ENCODE data around the gene TGFBR3. TPM values are rescaled to one million over a fixed set of nuclear protein-coding genes. Genes with fewer than 3 reads are reported as not detected.

TGFBR3 gene
- total and polyA plus RNA-seq, 9 donors = 92.4 to 442 (median 165) TPM

DNA sequence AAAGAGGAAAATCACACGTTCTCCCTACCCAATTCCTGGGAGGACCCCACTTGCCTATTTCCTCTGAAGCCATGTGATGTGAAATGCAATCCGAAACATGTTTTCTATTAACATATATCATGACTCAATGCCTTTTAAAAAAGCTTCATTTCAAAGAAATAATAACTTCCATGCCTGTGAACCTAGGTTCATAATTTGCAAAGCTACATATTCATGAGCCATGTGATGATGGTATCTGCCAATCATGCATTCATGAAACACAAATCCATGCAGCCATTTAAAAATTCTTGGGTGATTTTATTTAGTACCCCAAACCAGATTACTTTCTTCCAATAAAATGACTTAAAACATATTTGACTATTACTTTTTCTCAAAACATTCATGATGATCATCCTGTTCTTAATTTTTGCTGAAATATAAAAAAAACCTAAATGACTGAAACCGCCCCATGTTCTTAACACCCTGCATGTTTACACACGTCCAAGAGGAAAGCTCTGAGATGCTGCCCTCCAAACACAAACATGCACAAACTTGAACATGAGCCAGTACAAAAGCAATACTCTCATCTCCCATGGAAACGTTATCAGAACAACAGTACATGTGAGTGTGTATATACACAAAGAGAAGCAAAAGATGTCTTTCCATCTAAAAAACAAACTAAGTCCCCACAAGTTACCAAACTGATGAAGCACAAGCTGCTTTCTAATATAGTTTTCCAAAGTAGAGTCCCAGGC lies 140.1 kb downstream of the TGFBR3 start:
- Histone ChIP-seq H3K27me3 (no peaks in the 10 kb centered on the region), H3K4me1 (ENCODE audit: insufficient read depth) (peaks cover 42% of the 10 kb centered on the region), H3K9me3 (no peaks in the 10 kb centered on the region), H3K4me3 (no peak overlapping the region), H3K36me3 (no peaks in the 10 kb centered on the region), H3K27ac (peak overlapping the region in 1 of 2 donors; percentile 32)
- no peak for TF ChIP-seq POLR2A (IDR thresholded peaks at IDR 0.05)
- no peak for TF ChIP-seq EP300 (IDR thresholded peaks at IDR 0.05)
- TF ChIP-seq, protein P1, sequence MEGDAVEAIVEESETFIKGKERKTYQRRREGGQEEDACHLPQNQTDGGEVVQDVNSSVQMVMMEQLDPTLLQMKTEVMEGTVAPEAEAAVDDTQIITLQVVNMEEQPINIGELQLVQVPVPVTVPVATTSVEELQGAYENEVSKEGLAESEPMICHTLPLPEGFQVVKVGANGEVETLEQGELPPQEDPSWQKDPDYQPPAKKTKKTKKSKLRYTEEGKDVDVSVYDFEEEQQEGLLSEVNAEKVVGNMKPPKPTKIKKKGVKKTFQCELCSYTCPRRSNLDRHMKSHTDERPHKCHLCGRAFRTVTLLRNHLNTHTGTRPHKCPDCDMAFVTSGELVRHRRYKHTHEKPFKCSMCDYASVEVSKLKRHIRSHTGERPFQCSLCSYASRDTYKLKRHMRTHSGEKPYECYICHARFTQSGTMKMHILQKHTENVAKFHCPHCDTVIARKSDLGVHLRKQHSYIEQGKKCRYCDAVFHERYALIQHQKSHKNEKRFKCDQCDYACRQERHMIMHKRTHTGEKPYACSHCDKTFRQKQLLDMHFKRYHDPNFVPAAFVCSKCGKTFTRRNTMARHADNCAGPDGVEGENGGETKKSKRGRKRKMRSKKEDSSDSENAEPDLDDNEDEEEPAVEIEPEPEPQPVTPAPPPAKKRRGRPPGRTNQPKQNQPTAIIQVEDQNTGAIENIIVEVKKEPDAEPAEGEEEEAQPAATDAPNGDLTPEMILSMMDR (IDR thresholded peaks at IDR 0.05) = no peak
- intact Hi-C loops (cut with DNase I) = no loop called here
- WGBS, 3 donors = 41 to 52% (median 50%) methylated on average over 5 of the region's 5 CpGs
- peak in 1 of 5 donors; percentile 22 for DNase-seq

DNA sequence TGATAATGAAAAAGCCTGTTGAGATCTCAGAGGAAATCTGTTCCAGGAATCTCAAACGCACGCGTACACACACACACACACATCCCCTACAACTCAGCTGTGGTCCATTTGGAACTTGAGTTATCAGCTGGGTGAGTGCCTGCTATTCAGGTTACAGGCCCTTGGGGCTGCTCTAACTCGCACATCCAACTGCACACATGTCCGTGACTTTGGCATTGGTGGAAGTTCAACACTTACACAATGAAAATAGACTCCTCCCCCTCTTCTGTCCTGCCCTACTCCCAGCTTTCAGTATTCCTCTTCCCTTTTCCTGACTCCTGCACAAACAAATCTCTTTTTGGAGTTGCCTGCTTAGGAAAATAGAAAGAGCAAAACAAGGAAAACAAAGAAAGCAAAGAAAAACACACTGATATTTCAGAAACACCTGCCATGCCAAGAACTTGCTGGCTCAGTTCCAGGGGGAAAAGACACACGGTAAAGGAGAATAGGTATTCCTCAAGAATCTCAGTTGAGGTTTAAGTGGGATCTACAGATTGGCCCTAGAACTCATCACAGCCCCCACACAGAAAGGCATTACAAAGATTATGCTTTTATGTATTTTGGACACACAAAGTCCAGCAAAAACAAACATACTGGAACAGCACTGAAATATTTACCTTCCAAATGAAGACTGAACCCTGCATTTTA lies 140.9 kb downstream of the TGFBR3 start:
- H3K4me3 ChIP-seq = no peak overlapping the region
- H3K4me1 ChIP-seq (ENCODE audit: insufficient read depth) = peaks cover 36% of the 10 kb centered on the region
- 38 to 43% (median 43%) methylated on average over 6 of the region's 6 CpGs for WGBS, 3 donors
- H3K36me3 ChIP-seq = no peaks in the 10 kb centered on the region
- intact Hi-C loops (cut with DNase I) = no loop called here
- peak overlapping the region in 1 of 2 donors; percentile 32 for H3K27ac ChIP-seq
- H3K9me3 ChIP-seq = no peaks in the 10 kb centered on the region
- no peak for TF ChIP-seq EP300 (IDR thresholded peaks at IDR 0.05)
- TF ChIP-seq, protein P1 (IDR thresholded peaks at IDR 0.05) = peak in 1 of 3 donors; percentile 13
- H3K27me3 ChIP-seq = no peaks in the 10 kb centered on the region
- DNase-seq = peak in 3 of 5 donors; percentile 53 to 67 (median 53)

DNA sequence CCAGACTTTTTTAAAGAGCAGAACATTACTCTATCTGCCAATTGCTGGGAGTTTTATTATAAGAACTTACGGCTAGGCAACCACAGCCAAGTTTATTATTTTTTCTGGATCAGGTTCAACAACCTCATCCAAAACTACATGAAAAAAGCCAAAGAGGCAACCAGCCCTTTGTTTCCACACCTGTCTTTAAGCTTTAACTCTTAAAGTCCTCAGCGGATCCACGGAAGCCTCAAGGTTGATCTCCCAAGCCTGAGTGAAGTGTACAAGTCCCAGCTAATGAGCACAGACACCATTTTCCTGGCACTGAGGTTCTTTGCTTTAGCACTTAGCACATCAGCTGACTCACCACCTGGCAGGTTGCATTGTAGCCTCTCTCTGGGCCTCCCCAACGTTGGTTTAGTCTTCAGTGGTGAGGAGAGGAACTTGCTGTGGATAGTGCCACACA lies 143.1 kb downstream of the TGFBR3 start:
- 5 to 7% (median 5%) methylated on average over 4 of the region's 4 CpGs for WGBS, 3 donors
- peaks cover 27% of the 10 kb centered on the region for H3K4me1 ChIP-seq (ENCODE audit: insufficient read depth)
- peak in 4 of 5 donors; percentile 48 to 77 (median 58) for DNase-seq
- no peak overlapping the region for H3K4me3 ChIP-seq
- no peaks in the 10 kb centered on the region for H3K27me3 ChIP-seq
- H3K27ac ChIP-seq = peak overlapping the region in 1 of 2 donors; percentile 47
- H3K9me3 ChIP-seq = no peaks in the 10 kb centered on the region
- TF ChIP-seq EP300 (IDR thresholded peaks at IDR 0.05) = no peak
- TF ChIP-seq POLR2A (IDR thresholded peaks at IDR 0.05) = no peak
- TF ChIP-seq, protein P1 (IDR thresholded peaks at IDR 0.05) = no peak
- no peaks in the 10 kb centered on the region for H3K36me3 ChIP-seq
- intact Hi-C loops (cut with DNase I) = no loop called here

DNA sequence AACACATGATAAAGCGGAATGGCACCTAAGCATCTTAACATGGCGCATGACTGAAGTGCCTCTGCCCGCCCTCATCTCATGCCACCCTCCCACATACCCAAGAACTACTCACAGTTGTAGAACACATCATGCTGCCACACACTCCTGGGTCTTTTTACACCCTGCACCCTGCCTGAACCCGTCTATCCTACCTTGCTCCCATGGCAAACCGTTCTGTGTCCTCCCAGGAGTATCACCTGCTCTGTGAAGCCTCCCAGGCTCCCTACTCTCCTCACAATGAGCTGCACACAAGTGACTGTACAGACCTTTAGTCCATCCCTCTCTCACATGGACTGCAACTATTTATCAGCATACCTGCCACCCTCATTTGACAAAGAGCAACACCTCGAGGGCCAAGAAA lies 144.0 kb downstream of the TGFBR3 start:
- peak overlapping the region in 1 of 2 donors; percentile 42 for H3K27ac ChIP-seq
- H3K9me3 ChIP-seq = no peaks in the 10 kb centered on the region
- TF ChIP-seq POLR2A (IDR thresholded peaks at IDR 0.05) (no peak), EP300 (IDR thresholded peaks at IDR 0.05) (no peak)
- TF ChIP-seq, protein P1 (IDR thresholded peaks at IDR 0.05) = no peak
- WGBS, 3 donors = 94 to 97% (median 95%) methylated on average over 6 of the region's 6 CpGs
- no peaks in the 10 kb centered on the region for H3K27me3 ChIP-seq
- DNase-seq = peak in 1 of 5 donors; percentile 21
- H3K4me1 ChIP-seq (ENCODE audit: insufficient read depth) = peaks cover 30% of the 10 kb centered on the region
- H3K4me3 ChIP-seq = no peak overlapping the region
- intact Hi-C loops (cut with DNase I) = no loop called here
- H3K36me3 ChIP-seq = no peaks in the 10 kb centered on the region
